Lung (tissue), 12 donors: ENCODE results near the gene CRB2. TPM values are rescaled to one million over a fixed set of nuclear protein-coding genes. Genes with fewer than 3 reads are reported as not detected.
A peak's percentile ranks its signal among the peaks of the same experiment; 100 is the strongest.

Experiments
- ATAC-seq: fragments of 200-7000 bp; cut with Tn5 transposase; one replicate; pipeline ENCODE4 v1.9.1; 2020; ENCODE audit warnings: moderate number of reproducible peaks; ENCODE audit not compliant: insufficient read depth, low FRiP score
- DNase-seq, 3 donors: peaks; one replicate each; pipeline ENCODE4 v3.0.0-alpha.2; 2013 to 2017
- H3K27ac ChIP-seq, 2 donors: one replicate each; pipeline ENCODE4 v1.5.1; 2013; ENCODE audit warnings: mild to moderate bottlenecking in 2 of 2, moderate library complexity in 2 of 2, control low read depth in 1 of 2, inconsistent platforms in 1 of 2, low read depth in 1 of 2, low read length in 1 of 2
- H3K27me3 ChIP-seq, 3 donors: one replicate each; pipeline ENCODE4 v1.5.1; 2013; ENCODE audit warnings: low read length in 2 of 3; ENCODE audit not compliant: control insufficient read depth in 3 of 3, insufficient read depth in 3 of 3
- H3K36me3 ChIP-seq, 4 donors: one replicate each; pipeline ENCODE4 v1.5.1; 2013; ENCODE audit warnings: low read length in 4 of 4, mild to moderate bottlenecking in 1 of 4, moderate library complexity in 1 of 4; ENCODE audit not compliant: control insufficient read depth in 4 of 4, insufficient read depth in 4 of 4
- H3K4me1 ChIP-seq, 5 donors: one replicate each; pipeline ENCODE4 v1.5.1; 2013; ENCODE audit warnings: low read length in 5 of 5, mild to moderate bottlenecking in 2 of 5, moderate library complexity in 1 of 5; ENCODE audit not compliant: control insufficient read depth in 5 of 5, insufficient read depth in 5 of 5
- H3K4me3 ChIP-seq: one replicate; pipeline ENCODE4 v1.5.1; 2013; ENCODE audit warnings: mild to moderate bottlenecking, control low read depth, moderate library complexity
- H3K9ac ChIP-seq, 2 donors: one replicate each; pipeline ENCODE4 v1.5.1; 2013; ENCODE audit warnings: low read length in 2 of 2, control low read depth in 1 of 2; ENCODE audit not compliant: insufficient read depth in 1 of 2
- H3K9me3 ChIP-seq, 4 donors: one replicate each; pipeline ENCODE4 v1.5.1; 2013; ENCODE audit warnings: low read length in 3 of 4, mild to moderate bottlenecking in 1 of 4, moderate library complexity in 1 of 4; ENCODE audit not compliant: control insufficient read depth in 4 of 4, insufficient read depth in 3 of 4
- WGBS, 2 donors: extraction: QIAGEN DNeasy Blood & Tissue Kit; methylation state at CpG; one replicate each; pipeline ENCODE4 v1.1.7; 2013; 5-methylcytosine and 5-hydroxymethylcytosine counted together
- polyA plus RNA-seq, 2 donors: library from polyadenylated mRNA; stranded (reverse); fragments of 200-250 nt; gene quantifications; one replicate each; pipeline ENCODE4 v1.2.1, GENCODE V29; 2013
- total RNA-seq, 2 donors: library from RNA; depleted of rRNA in 1 of 2; stranded (reverse); fragments of >200 nt in 1 of 2; gene quantifications; one replicate each; pipeline ENCODE4 v1.2.1, GENCODE V29; 2014 to 2021
- TF ChIP-seq, protein P1 (sequence below): IDR thresholded peaks from 2 replicates; pipeline ENCODE4 v1.5.1; 2012; ENCODE audit warnings: mild to moderate bottlenecking; ENCODE audit errors: control extremely low read depth, extremely low read depth
- donor health status: control.
- donor health status: control.
- donor health status: Bipolar disorder and iron deficiency.
- donor health status: healthy.
- donor health status: DM: yes; HTN: yes; CAD: no.

CRB2 gene
- total and polyA plus RNA-seq, 4 donors: 0.01 to 0.34 (median 0.21) TPM

DNA sequence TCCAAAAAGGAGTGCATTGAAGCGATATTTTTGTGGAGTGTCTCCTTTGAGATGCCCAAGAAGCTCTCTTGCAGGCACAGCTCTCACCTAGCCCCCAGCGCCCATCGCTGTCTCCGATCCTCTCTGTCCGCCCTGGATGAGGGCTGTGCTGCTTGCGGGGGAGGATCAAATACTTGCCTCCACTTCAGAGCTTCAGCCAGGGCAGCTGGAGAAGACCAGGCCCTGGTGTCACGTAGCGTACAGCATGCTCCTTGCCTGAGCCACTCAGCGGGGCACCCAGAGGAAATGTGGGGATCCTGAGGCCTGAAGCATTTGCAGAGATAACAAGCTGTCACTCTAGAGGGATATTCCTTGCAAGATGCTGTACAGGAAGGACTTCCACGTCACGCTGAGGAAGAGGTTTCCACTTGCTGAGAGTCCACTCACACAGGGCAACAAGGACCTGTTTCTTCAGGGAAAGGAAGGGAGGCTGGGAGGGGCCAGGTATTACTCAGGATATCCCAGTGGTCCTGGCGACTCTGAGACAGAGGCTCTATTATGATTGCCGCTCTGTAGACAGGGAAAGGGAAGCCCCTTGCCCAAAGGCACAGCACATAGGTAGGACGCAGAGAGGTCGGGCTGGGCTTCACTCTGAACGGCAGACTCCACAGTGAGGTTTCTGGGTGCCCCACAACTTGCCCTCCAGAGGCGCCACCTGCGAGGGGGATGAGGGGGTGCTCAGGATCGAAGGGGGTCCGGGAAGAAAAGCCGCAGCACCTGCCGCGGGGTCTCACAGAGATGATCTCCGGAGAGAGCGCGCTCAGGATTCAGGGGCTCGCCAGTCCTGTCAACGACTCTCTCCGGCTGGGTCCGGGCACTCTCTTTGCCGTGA lies 64.0 kb downstream of the CRB2 start:
- 78 to 85% methylated on average over 31 of the region's 31 CpGs for WGBS, 2 donors
- DNase-seq: peak in 1 of 3 donors; percentile 10

DNA sequence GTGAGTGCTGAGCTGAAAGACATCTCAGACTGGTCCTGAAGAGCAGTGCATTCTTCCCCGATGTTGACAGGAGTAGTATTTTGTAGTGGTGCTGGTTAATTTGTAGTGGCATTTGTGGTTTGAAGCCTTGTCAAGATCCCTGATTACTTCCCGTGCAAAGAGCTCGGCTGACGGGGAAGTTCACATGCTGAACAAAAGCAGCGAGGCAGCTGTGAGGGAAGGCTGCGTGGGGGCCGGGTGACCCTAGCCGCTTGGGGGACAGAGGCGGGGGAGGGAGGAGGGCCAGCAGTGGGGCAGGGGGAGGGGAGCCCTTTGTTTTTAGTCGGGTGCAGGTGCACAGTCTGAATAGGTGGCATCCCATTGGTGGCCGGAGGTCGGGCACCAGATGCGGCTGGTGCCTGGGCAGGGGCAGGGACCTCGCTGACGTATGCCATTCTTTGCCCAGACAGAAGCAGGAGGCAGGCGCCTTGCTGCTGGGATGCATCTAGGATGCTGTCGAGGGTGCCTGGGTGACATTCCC lies 64.7 kb downstream of the CRB2 start:
- no peak for ATAC-seq

More for the DNA sequence above, 64.0 kb downstream of the CRB2 start:
- TF ChIP-seq, protein P1, sequence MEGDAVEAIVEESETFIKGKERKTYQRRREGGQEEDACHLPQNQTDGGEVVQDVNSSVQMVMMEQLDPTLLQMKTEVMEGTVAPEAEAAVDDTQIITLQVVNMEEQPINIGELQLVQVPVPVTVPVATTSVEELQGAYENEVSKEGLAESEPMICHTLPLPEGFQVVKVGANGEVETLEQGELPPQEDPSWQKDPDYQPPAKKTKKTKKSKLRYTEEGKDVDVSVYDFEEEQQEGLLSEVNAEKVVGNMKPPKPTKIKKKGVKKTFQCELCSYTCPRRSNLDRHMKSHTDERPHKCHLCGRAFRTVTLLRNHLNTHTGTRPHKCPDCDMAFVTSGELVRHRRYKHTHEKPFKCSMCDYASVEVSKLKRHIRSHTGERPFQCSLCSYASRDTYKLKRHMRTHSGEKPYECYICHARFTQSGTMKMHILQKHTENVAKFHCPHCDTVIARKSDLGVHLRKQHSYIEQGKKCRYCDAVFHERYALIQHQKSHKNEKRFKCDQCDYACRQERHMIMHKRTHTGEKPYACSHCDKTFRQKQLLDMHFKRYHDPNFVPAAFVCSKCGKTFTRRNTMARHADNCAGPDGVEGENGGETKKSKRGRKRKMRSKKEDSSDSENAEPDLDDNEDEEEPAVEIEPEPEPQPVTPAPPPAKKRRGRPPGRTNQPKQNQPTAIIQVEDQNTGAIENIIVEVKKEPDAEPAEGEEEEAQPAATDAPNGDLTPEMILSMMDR: no peak
- Histone ChIP-seq H3K4me3 (no peak overlapping the region), H3K27me3 (peaks cover 0 to 2% (median 0%) of the 10 kb centered on the region in 3 donors), H3K4me1 (peaks cover 0 to 13% (median 0%) of the 10 kb centered on the region in 5 donors), H3K9me3 (peaks cover 0 to 1% (median 0%) of the 10 kb centered on the region in 4 donors), H3K27ac (no peak overlapping the region), H3K36me3 (peaks cover 0 to 6% (median 2%) of the 10 kb centered on the region in 4 donors), H3K9ac (no peak overlapping the region)
- ATAC-seq: no peak

DNA sequence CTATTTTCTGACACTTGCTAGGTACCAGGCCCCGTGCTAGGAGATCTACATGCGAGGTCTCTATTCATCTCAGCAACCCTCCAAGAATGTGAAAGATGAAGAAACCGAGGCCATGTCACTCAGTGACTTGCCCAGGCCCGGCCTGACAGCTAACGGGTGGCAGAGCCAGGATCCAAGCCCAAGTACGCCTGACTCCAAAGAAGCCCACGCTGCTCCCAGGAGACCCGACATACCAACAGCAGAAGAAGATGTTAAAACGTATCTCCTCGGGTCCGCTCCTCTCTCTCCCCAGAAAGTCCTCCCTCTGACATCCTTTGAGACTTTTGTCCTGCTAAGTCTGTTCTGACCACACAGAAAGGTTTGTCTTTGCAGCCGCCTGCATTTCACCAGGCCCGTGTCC lies 65.2 kb downstream of the CRB2 start:
- peaks cover 0 to 2% (median 0%) of the 10 kb centered on the region in 3 donors for H3K27me3 ChIP-seq
- TF ChIP-seq, protein P1: no peak
- no peak overlapping the region for H3K27ac ChIP-seq
- 94 to 96% methylated on average over 13 of the region's 13 CpGs for WGBS, 2 donors
- peaks cover 0 to 1% (median 0%) of the 10 kb centered on the region in 4 donors for H3K9me3 ChIP-seq
- H3K9ac ChIP-seq: no peak overlapping the region
- ATAC-seq (no peak), DNase-seq (peak in 1 of 3 donors; percentile 1)
- no peak overlapping the region for H3K4me3 ChIP-seq
- peaks cover 0 to 10% (median 0%) of the 10 kb centered on the region in 5 donors for H3K4me1 ChIP-seq
- peaks cover 0 to 8% (median 2%) of the 10 kb centered on the region in 4 donors for H3K36me3 ChIP-seq

More for the DNA sequence above, 64.7 kb downstream of the CRB2 start:
- TF ChIP-seq, protein P1: no peak
- peaks cover 0 to 2% (median 0%) of the 10 kb centered on the region in 3 donors for H3K27me3 ChIP-seq
- no peak overlapping the region for H3K4me3 ChIP-seq
- H3K4me1 ChIP-seq: peaks cover 0 to 10% (median 0%) of the 10 kb centered on the region in 5 donors
- no peak overlapping the region for H3K27ac ChIP-seq
- WGBS, 2 donors: 57 to 58% methylated on average over 17 of the region's 17 CpGs
- peak in 1 of 3 donors; percentile 19 for DNase-seq
- no peak overlapping the region for H3K9ac ChIP-seq
- peaks cover 0 to 6% (median 2%) of the 10 kb centered on the region in 4 donors for H3K36me3 ChIP-seq
- H3K9me3 ChIP-seq: peaks cover 0 to 1% (median 0%) of the 10 kb centered on the region in 4 donors
